ENCODE data around the gene NAB2. TPM values are rescaled to one million over a fixed set of nuclear protein-coding genes. Genes with fewer than 3 reads are reported as not detected.
"Not testable (repeated sequence)": the region's sequence is repeated elsewhere in the genome, so short reads cannot be mapped to it uniquely, and the experiment has no call there.

The NAB2 gene
- total RNA-seq, 6 experiments from 2014 or later = 37.9 to 48.1 (median 44.8) TPM

DNA sequence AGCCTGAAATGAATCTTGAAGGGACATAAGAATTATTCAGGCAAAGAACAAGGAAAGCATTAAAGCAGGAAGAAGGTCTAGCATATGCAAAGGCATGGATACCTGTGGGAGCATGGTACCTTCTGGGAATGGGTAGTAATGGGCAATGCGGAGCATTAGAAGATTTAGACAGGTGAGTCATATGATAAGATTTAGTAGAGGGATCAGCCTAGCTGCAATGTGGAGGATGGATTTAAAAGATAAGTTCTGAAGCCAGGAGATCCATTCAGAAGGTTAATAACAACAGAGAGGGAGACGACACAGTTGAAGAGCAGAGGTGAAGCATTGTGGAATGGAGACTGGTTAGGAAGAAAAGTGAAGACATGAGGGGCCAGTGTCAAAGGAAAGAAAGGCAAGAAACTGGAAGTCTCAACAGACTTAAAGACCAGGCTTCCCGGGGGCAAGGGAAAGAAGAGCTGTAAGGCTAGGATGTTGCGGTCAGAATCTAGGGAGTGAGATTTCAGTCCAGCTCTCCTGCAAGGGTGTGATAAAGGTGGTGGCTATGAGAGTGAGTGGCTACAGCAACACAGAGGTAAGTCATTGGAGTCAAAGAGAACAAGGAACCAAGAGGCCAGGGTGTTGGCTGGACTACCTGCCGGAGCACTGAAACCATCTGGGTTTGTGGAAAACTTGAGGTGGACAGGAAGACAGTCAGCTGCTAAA lies 27.8 kb downstream of the NAB2 start:
- no peak overlapping the region for H3K27ac Mint-ChIP-seq
- TF ChIP-seq, protein P1, sequence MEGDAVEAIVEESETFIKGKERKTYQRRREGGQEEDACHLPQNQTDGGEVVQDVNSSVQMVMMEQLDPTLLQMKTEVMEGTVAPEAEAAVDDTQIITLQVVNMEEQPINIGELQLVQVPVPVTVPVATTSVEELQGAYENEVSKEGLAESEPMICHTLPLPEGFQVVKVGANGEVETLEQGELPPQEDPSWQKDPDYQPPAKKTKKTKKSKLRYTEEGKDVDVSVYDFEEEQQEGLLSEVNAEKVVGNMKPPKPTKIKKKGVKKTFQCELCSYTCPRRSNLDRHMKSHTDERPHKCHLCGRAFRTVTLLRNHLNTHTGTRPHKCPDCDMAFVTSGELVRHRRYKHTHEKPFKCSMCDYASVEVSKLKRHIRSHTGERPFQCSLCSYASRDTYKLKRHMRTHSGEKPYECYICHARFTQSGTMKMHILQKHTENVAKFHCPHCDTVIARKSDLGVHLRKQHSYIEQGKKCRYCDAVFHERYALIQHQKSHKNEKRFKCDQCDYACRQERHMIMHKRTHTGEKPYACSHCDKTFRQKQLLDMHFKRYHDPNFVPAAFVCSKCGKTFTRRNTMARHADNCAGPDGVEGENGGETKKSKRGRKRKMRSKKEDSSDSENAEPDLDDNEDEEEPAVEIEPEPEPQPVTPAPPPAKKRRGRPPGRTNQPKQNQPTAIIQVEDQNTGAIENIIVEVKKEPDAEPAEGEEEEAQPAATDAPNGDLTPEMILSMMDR (IDR thresholded peaks at IDR 0.05) = no peak
- no peaks in the 10 kb centered on the region for H3K36me3 Mint-ChIP-seq (ENCODE audit: low read depth)
- H3K4me1 Mint-ChIP-seq (ENCODE audit: low read depth) = peaks cover 34% of the 10 kb centered on the region
- H3K9me3 Mint-ChIP-seq = peaks cover 5% of the 10 kb centered on the region
- DNase-seq = no peak
- peaks cover 5% of the 10 kb centered on the region for H3K27me3 Mint-ChIP-seq (ENCODE audit: insufficient read depth)
- no peak overlapping the region for H3K4me3 Mint-ChIP-seq

DNA sequence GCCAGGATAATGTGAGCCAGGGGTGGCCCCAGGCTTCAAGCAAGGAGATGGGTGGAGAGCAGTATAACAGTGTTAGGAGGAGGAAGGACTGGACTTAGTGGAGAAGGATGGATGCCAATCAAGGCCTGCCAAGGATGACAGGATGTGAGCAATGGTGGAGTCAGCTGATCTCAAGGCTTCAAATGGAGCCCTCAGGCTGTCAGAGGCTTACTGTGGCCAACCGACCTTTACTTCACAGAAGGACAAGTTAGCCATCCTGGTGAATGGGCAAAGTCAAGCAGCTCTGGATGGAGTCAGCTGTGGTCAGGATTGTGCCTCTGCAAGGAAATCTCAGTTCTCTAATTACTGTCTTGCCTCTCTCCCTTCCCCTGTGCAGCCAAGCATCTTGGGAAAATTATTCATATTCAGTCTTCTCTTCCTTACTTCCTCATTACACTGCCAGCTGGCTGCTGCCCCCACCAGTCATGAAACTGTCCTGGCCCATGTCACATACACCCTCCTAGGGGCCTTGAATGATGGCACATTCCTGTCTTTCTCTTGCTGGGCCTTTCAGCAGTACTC lies 29.9 kb downstream of the NAB2 start:
- peak; percentile 67 for DNase-seq
- no peaks in the 10 kb centered on the region for H3K36me3 Mint-ChIP-seq (ENCODE audit: low read depth)
- H3K27ac Mint-ChIP-seq = peak overlapping the region; percentile 86
- peak overlapping the region; percentile 7; the same call in 1 of the 2 replicates for H3K4me3 Mint-ChIP-seq
- TF ChIP-seq, protein P1 (IDR thresholded peaks at IDR 0.05) = no peak
- peaks cover 20% of the 10 kb centered on the region for H3K4me1 Mint-ChIP-seq (ENCODE audit: low read depth)
- H3K9me3 Mint-ChIP-seq = no peaks in the 10 kb centered on the region
- no peaks in the 10 kb centered on the region; the same call in none of the 2 replicates for H3K27me3 Mint-ChIP-seq (ENCODE audit: insufficient read depth)

DNA sequence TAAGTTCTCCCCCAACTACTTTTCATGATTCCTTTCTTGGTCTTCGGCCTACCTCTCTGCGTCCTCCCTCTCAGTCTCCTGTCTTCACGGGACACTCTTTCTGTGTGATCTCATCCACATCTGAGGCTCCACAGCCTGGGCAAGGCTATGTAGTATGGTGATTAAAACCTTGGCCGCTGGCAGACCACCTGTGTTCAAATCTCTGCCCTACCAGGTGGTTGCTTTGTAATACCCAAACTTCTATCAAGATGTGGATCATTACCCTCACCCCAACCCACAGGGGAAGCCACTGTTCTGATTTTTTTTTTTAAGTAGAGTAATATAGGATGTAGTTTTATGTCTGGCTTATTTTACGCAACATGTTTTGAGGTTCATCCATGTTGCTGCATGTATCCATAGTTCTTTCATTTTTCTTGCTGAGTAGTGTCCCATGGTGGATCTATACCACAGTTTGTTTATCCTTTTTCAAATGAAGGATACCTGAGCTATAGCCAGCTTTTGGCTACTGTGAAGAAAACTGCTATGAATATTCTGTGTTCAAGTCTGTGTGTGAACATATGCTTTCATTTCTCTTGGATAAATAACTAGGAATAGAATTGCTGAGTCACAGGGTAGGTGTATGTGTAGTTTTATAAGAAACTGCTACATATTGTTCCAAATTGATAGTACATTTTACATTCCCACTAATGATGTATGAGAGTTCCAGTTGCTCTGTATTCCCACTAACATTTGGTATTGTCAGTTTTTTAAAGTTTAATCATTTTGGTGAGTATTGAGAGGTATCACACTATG lies 30.6 kb downstream of the NAB2 start:
- Mint-ChIP-seq H3K27ac (peak overlapping the region; percentile 86), H3K9me3 (no peaks in the 10 kb centered on the region), H3K36me3 (ENCODE audit: low read depth) (no peaks in the 10 kb centered on the region), H3K4me1 (ENCODE audit: low read depth) (peaks cover 26% of the 10 kb centered on the region), H3K27me3 (ENCODE audit: insufficient read depth) (no peaks in the 10 kb centered on the region; the same call in none of the 2 replicates), H3K4me3 (no peak overlapping the region)
- TF ChIP-seq, protein P1 (IDR thresholded peaks at IDR 0.05) = no peak
- no peak for DNase-seq

DNA sequence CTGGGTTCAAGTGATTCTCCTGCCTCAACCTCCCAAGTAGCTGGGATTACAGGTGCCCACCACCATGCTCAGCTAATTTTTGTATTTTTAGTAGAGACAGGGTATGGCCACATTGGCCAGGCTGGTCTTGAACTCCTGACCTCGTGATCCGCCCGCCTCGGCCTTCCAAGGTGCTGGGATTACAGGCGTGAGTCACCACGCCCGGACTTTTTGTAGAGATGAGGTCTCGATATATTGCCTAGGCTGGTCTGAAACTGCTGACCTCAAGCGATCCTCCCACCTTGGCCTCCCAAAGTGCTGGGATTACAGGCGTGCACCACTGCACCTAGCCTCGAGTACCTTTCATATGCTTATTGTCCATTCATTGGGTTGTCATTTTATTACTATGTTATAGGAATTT lies 31.8 kb downstream of the NAB2 start:
- DNase-seq; H3K9me3 Mint-ChIP-seq; H3K27ac Mint-ChIP-seq; H3K36me3 Mint-ChIP-seq (ENCODE audit: low read depth); H3K4me3 Mint-ChIP-seq; H3K27me3 Mint-ChIP-seq (ENCODE audit: insufficient read depth): not testable (repeated sequence)
- H3K4me1 Mint-ChIP-seq (ENCODE audit: low read depth) = peaks cover 29% of the 10 kb centered on the region

DNA sequence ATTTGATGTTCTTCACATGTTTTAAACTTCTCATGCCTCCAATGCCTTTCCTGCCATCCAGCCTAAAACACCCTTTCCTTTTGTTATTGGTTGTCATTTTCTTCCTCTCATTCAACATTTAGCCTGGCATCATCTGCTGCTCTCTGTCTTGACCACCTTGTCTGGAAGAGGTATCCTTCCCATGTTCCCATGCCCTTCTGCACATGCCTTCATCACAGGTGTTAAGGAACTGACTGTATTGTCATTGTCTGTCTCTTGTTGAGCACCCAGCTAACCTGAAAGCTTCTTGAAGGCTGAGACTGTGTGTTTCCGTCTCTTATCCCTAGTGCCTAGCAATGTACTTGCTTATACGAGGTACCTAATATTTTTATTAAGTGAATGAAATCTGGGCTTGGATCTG lies 34.9 kb downstream of the NAB2 start:
- DNase-seq = no peak
- H3K27ac Mint-ChIP-seq = no peak overlapping the region
- H3K9me3 Mint-ChIP-seq = no peaks in the 10 kb centered on the region
- H3K4me1 Mint-ChIP-seq (ENCODE audit: low read depth) = peaks cover 33% of the 10 kb centered on the region
- H3K27me3 Mint-ChIP-seq (ENCODE audit: insufficient read depth) = no peaks in the 10 kb centered on the region
- H3K36me3 Mint-ChIP-seq (ENCODE audit: low read depth) = no peaks in the 10 kb centered on the region
- no peak overlapping the region for H3K4me3 Mint-ChIP-seq
- TF ChIP-seq, protein P1 (IDR thresholded peaks at IDR 0.05) = no peak
